ENCODE data around the gene ZNF691.
"Not testable (repeated sequence)": the region's sequence is repeated elsewhere in the genome, so short reads cannot be mapped to it uniquely, and the experiment has no call there.

ZNF691 gene

DNA sequence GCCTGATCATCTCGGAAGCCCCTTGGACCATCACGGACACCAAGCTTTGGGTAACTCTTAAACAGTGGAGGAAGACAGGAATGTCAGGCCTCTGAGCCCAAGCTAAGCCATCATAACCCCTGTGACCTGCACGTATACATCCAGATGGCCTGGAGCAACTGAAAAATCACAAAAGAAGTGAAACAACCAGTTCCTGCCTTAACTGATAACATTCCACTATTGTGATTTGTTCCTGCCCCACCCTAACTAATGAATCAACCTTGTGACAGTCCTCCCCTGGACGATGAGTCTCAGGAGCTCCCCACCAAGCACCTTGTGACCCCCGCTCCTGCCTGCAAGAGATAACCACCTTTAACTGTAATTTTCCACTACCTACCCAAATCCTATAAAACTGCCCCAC lies 13.0 kb downstream of the ZNF691 start:
- not testable (repeated sequence) for DNase-seq (ENCODE audit: low read depth in 2 of 2)

DNA sequence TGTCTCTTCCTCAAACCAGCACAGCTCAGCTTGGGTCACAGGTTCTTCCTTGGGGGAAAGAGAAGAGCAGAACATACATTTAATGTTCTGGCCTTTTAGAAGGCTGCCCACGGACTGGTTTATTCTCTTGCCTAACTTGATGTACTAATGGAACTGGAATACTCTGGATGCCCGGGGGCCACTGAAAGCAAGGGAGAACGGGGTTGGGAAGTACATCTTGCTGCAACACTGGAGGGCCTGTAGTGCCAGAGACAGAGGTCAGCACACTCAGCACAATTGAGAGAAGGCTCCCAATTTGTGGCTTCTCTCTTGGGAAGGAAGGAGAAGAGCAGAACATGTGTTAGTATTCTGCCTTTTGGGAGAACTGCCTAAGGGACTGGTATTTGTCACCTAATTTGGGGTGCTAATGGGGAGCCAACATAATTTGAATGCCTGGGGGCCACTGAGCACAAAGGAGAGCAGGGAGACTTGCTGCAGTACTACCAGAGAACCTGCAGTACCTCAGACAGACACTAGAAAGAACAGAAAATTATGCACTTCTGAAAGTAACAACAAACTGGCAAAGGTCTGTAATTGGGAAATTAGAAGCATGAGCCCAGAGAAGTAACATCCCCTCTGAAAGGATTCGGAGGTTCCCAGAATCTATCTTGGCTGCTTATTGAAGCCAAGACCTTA lies 14.1 kb downstream of the ZNF691 start:
- no peak for DNase-seq (ENCODE audit: low read depth in 2 of 2)

- DNase-seq (ENCODE audit: low read depth in 2 of 2): no peak
These were observed 14.6 kb downstream of the ZNF691 start for GRCh38 chr1:42861014-42861399.

- DNase-seq (ENCODE audit: low read depth in 2 of 2): no peak
These were observed 20.1 kb downstream of the ZNF691 start for GRCh38 chr1:42866549-42866948.

- not testable (repeated sequence) for DNase-seq (ENCODE audit: low read depth in 2 of 2)
These were observed 22.1 kb downstream of the ZNF691 start for GRCh38 chr1:42868466-42868865.

DNA sequence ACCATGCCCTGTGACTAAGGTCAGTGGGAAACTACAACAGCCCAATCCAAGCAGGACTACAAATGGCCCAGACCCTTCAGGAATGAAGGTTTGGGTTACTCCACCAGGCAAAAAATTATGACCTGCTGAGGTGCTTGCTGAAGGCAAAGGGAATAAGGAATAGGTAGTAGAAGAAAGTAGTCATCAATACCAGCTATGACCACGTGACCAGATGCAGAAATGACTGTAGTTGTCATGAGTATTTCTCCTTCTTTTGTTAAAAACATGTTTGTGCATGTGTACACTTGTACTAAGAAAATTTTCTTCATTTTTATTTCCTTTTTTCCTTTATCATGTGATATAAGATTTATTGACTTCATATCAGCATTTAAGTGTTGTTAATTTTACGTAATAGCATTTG lies 22.8 kb downstream of the ZNF691 start:
- not testable (repeated sequence) for DNase-seq (ENCODE audit: low read depth in 2 of 2)

DNA sequence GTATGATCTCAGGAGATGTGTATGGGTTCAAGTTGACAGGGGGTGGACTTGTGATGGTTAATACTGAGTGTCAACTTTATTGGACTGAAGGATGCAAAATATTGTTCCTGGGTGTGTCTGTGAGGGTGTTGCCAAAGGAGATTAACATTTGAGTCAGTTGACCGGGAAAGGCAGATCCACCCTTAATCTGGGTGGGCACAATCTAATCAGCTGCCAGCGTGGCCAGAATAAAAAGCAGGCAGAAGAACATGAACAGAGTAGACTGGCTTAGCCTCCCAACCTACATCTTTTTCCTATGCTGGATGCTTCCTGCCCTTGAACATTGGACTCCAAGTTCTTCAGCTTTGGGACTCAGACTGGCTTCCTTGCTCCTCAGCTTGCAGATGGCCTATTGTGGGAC lies 23.3 kb downstream of the ZNF691 start:
- DNase-seq (ENCODE audit: low read depth in 2 of 2): not testable (repeated sequence)

DNA sequence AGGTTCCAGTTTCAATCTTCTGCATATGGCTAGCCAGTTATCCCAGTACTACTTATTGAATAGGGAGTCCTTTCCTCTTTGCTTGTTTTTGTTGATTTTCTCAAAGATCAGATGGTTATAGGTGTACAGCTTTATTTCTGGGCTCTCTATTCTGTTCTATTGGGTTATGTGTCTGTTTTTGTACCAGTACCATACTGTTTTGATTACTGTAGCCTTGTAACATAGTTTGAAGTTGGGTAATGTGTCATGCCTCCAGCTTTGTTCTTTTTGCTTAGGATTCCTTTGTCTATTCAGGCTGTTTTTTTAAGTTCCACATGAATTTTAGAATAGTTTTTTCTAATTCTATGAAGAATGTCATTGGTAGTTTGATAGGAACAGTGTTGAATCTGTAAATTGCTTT lies 26.7 kb downstream of the ZNF691 start:
- DNase-seq (ENCODE audit: low read depth in 2 of 2): not testable (repeated sequence)

DNA sequence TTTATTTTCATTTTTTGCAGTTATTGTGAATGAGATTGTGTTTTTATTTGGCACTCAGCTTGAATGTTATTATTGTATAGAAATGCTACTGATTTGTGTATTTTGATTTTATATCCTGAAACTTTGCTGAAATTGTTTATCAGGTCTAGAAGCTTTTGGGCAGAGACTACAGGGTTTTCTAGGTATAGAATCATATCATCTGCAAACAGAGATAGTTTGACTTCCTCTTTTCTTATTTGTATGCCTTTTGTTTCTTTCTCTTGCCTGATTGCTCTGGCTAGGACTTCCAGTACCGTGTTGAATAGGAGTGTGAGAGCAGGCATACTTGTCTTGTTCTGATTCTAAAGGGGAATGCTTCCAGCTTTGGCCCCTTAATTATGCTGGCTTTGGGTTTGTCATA lies 27.3 kb downstream of the ZNF691 start:
- DNase-seq (ENCODE audit: low read depth in 2 of 2): no peak

DNA sequence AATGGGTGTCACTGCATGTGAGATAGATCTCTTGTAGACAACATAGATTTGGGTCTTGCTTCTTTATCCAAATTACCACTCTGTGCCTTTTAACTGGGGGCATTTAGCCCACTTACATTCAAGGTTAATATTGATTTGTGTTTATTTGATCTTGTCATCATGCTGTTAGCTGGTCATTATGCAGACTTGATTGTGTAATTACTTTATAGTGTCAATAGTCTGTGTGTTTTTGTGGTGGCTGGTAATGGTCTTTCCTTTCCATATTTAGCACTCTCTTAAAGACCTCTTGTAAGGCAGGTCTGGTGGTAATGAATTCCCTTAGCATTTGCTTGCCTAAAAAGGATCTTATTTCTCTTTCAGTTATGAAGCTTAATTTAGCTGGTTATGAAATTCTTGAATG lies 29.6 kb downstream of the ZNF691 start:
- DNase-seq (ENCODE audit: low read depth in 2 of 2): no peak

- no peak for DNase-seq (ENCODE audit: low read depth in 2 of 2)
These were observed 31.0 kb downstream of the ZNF691 start for GRCh38 chr1:42877380-42877779.

- DNase-seq (ENCODE audit: low read depth in 2 of 2): no peak
These were observed 34.0 kb downstream of the ZNF691 start for GRCh38 chr1:42880384-42880783.

GRCh38 chr1:42886046-42886739 lies 39.8 kb downstream of the ZNF691 start:
- DNase-seq (ENCODE audit: low read depth in 2 of 2): no peak

DNA sequence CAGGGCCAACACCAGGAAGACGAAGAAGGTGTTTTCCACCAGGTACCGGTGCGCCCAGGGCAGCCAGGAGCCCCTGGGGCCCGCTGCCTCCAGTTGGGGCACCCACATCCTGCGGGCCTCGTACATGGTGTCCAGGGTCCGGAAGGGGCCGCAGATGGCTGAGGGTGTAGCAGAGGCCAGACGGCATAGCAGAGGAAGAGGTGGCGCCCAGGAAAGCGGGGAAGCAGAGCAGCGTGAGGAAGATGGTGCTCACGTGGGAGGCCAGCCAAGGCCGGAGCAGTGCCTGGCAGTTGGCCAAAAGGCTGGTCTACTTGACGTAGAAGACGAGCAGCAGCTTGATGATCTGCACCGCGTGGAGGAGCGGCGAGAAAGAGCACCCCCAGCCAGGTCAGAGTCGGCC lies 40.4 kb downstream of the ZNF691 start:
- no peak for DNase-seq (ENCODE audit: low read depth in 2 of 2)

- DNase-seq (ENCODE audit: low read depth in 2 of 2): no peak
These were observed 41.0 kb downstream of the ZNF691 start for GRCh38 chr1:42887366-42887765.

GRCh38 chr1:42888013-42888633 lies 41.7 kb downstream of the ZNF691 start:
- no peak for DNase-seq (ENCODE audit: low read depth in 2 of 2)

DNA sequence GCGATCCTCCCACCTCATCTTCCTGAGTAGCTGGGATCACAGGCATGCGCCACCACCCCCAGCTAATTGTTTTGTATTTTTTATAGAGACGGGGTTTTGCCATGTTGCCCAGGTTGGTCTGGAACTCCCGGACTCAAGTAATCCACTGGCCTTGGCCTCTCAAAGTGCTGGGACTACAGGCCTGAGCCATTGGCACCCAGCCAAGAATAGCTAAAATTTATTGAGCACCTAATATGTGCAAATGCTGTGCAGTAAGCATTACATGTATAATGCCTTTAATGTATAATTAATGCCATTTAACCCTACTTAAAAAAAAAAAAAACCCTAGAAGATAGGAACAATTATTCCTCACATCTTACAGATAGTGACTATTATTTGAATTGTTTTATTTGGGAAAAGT lies 42.9 kb downstream of the ZNF691 start:
- no peak for DNase-seq (ENCODE audit: low read depth in 2 of 2)

- no peak for DNase-seq (ENCODE audit: low read depth in 2 of 2)
These were observed 45.2 kb downstream of the ZNF691 start for GRCh38 chr1:42891465-42892138.

- DNase-seq (ENCODE audit: low read depth in 2 of 2): not testable (repeated sequence)
These were observed 53.5 kb downstream of the ZNF691 start for GRCh38 chr1:42899960-42900359.

Measured in activated CD4-positive, alpha-beta T cell treated with anti-CD3 and anti-CD28 coated beads for 24 hours (primary cell).